Loucy (cell line): Measurements from ENCODE around the gene ARSA.
A peak's percentile ranks its signal among the peaks of the same experiment; 100 is the strongest.

Source experiments
- H2AFZ ChIP-seq: fragments of 200-600 bp; sonication (generic); 2 replicates; pipeline ENCODE4 v1.6.0; 2016; ENCODE audit warnings: antibody characterized with exemption, mild to moderate bottlenecking, low read length, moderate library complexity
- H3F3A ChIP-seq: fragments of 200-600 bp; 2 replicates; pipeline ENCODE4 v1.6.0; 2016; ENCODE audit warnings: antibody characterized with exemption, low read depth, mild to moderate bottlenecking
- H3K27me3 ChIP-seq: fragments of 200-600 bp; sonication (generic); 2 replicates; pipeline ENCODE4 v1.6.1; 2014; ENCODE audit warnings: low read length, mild to moderate bottlenecking; ENCODE audit not compliant: insufficient read depth, poor library complexity, severe bottlenecking
- H3K36me3 ChIP-seq: fragments of 200-600 bp; sonication (generic); 2 replicates; pipeline ENCODE4 v1.6.1; 2016; ENCODE audit warnings: low read length; ENCODE audit not compliant: insufficient read depth
- H3K4me1 ChIP-seq: fragments of 200-600 bp; sonication (generic); 2 replicates; pipeline ENCODE4 v1.5.1; 2014; ENCODE audit warnings: low read length, mild to moderate bottlenecking; ENCODE audit not compliant: insufficient read depth, poor library complexity, severe bottlenecking
- H3K4me2 ChIP-seq: fragments of 200-600 bp; sonication (generic); 2 replicates; pipeline ENCODE4 v1.6.0; 2014; ENCODE audit warnings: antibody characterized with exemption, low read length, low read depth, mild to moderate bottlenecking; ENCODE audit not compliant: poor library complexity, severe bottlenecking
- H3K4me3 ChIP-seq: fragments of 200-600 bp; sonication (generic); 2 replicates; pipeline ENCODE4 v1.5.1; 2014; ENCODE audit warnings: low read length, mild to moderate bottlenecking, mixed read lengths; ENCODE audit not compliant: poor library complexity, severe bottlenecking
- H3K79me2 ChIP-seq: fragments of 200-600 bp; sonication (generic); 2 replicates; pipeline ENCODE4 v1.6.1; 2014; ENCODE audit warnings: low read length; ENCODE audit not compliant: insufficient read depth
- H3K9ac ChIP-seq: fragments of 200-600 bp; sonication (generic); 2 replicates; pipeline ENCODE4 v1.6.0; 2014; ENCODE audit warnings: mild to moderate bottlenecking, low read depth, low read length, moderate library complexity; ENCODE audit not compliant: poor library complexity, severe bottlenecking
- H3K9me2 ChIP-seq: fragments of 200-600 bp; sonication (generic); replicated peaks from 2 replicates; pipeline ENCODE4 v1.6.1; 2016; ENCODE audit warnings: low read depth, low read length, mixed read lengths
- H3K9me3 ChIP-seq: fragments of 200-600 bp; sonication (generic); 2 replicates; pipeline ENCODE4 v1.6.1; 2014; ENCODE audit warnings: mild to moderate bottlenecking, antibody characterized with exemption, low read length, low read depth; ENCODE audit not compliant: insufficient read depth
- H4K20me1 ChIP-seq: fragments of 200-600 bp; sonication (generic); 2 replicates; pipeline ENCODE4 v1.6.0; 2014; ENCODE audit warnings: antibody characterized with exemption, low read length, mild to moderate bottlenecking; ENCODE audit not compliant: insufficient read depth, poor library complexity, severe bottlenecking
- EZH2phosphoT487 ChIP-seq: fragments of 200-600 bp; IDR thresholded peaks from 2 replicates; pipeline ENCODE4 v1.6.1; 2018; ENCODE audit warnings: antibody characterized with exemption, mild to moderate bottlenecking, moderate library complexity, borderline replicate concordance
- TF ChIP-seq, protein P1 (sequence below): fragments of 200-600 bp; sonication (generic); conservative IDR thresholded peaks from 2 replicates; pipeline ENCODE4 v1.5.1; 2014; ENCODE audit warnings: mild to moderate bottlenecking, antibody characterized with exemption, low read length

Gene ARSA

DNA sequence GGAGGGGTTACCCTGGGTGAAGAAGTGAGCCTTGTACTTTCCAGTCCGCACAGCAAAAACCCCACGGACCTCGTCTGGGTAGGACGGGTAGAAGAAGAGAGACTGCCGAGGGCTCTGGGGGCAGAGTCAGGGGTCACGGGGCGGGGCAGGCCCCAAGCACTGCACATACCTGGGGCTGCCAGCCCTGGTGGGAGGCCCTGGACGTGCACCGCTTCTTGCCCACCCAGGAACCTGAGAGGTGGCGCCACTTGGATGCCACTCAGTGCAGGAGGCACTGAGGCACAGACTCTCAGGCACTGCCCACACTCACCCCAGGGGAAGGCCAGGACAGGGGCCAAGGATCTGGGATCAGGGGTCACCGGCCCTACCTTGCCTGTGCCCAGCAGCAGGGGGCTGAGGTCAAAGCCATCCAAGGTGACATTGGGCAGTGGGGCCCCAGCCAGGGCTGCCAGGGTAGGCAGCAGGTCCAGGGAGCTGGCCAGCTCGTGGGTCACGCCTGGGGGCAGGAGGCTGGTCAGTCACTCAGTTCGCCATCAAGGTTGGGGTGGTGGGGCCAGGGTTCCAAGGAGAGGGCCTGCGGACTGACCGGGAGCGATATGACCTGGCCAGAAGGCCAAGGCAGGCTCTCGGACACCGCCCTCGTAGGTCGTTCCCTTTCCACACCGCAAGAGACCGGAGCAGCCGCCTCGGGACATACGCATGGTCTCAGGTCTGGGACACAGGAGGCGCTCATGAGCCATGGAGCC lies 2.2 kb downstream of the ARSA start:
- Histone ChIP-seq H3K79me2 (0 out of 2 replicates have a peak, but pooled peaks cover 7% of the 10 kb centered on the region), H3K4me3 (no peak overlapping the region), H3K36me3 (no peaks in the 10 kb centered on the region), H3K4me1 (peaks cover 40% of the 10 kb centered on the region), H3K9me2 (no peaks in the 10 kb centered on the region), H3K27me3 (no peaks in the 10 kb centered on the region), H3K9me3 (no peaks in the 10 kb centered on the region), H3F3A (0 out of 2 replicates have a peak, but pooled peaks cover 4% of the 10 kb centered on the region), H2AFZ (no peak overlapping the region), H3K9ac (no peak overlapping the region), H4K20me1 (no peaks in the 10 kb centered on the region), H3K4me2 (no peak overlapping the region)
- TF ChIP-seq EZH2phosphoT487: no peak
- TF ChIP-seq, protein P1, sequence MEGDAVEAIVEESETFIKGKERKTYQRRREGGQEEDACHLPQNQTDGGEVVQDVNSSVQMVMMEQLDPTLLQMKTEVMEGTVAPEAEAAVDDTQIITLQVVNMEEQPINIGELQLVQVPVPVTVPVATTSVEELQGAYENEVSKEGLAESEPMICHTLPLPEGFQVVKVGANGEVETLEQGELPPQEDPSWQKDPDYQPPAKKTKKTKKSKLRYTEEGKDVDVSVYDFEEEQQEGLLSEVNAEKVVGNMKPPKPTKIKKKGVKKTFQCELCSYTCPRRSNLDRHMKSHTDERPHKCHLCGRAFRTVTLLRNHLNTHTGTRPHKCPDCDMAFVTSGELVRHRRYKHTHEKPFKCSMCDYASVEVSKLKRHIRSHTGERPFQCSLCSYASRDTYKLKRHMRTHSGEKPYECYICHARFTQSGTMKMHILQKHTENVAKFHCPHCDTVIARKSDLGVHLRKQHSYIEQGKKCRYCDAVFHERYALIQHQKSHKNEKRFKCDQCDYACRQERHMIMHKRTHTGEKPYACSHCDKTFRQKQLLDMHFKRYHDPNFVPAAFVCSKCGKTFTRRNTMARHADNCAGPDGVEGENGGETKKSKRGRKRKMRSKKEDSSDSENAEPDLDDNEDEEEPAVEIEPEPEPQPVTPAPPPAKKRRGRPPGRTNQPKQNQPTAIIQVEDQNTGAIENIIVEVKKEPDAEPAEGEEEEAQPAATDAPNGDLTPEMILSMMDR: peak; percentile 43; the same call in 1 of the 2 replicates

DNA sequence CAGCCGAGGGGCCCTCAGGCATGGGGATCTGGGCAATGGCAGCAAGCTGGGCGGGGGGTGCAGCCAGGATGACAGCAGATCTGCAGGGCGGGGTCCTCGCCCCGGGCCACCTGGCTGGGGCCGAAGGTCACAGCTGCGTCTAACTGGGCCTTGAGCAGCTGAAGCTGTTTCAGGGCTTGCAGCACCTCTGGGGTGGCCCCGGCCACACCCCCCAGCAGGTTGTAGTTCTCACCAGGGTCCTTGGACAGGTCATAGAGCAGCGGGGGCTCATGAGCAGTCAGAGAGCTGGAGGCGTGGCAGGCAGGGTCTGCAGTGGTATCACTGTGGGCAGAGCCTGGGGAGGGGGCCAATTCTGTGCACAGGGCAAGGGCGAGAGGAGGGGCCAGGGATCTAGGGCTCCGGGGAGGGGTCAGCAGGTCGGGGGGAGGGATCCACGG lies 2.8 kb downstream of the ARSA start:
- H2AFZ ChIP-seq: no peak overlapping the region
- H3K9me3 ChIP-seq: no peaks in the 10 kb centered on the region
- H4K20me1 ChIP-seq: no peaks in the 10 kb centered on the region
- H3K79me2 ChIP-seq: 0 out of 2 replicates have a peak, but pooled peaks cover 7% of the 10 kb centered on the region
- H3K4me1 ChIP-seq: peaks cover 43% of the 10 kb centered on the region
- no peak overlapping the region for H3K4me3 ChIP-seq
- TF ChIP-seq, protein P1: no peak
- TF ChIP-seq EZH2phosphoT487: no peak
- no peaks in the 10 kb centered on the region for H3K27me3 ChIP-seq
- no peaks in the 10 kb centered on the region for H3K36me3 ChIP-seq
- H3F3A ChIP-seq: 0 out of 2 replicates have a peak, but pooled peaks cover 4% of the 10 kb centered on the region
- H3K9ac ChIP-seq: no peak overlapping the region
- H3K4me2 ChIP-seq: no peak overlapping the region
- no peaks in the 10 kb centered on the region for H3K9me2 ChIP-seq

DNA sequence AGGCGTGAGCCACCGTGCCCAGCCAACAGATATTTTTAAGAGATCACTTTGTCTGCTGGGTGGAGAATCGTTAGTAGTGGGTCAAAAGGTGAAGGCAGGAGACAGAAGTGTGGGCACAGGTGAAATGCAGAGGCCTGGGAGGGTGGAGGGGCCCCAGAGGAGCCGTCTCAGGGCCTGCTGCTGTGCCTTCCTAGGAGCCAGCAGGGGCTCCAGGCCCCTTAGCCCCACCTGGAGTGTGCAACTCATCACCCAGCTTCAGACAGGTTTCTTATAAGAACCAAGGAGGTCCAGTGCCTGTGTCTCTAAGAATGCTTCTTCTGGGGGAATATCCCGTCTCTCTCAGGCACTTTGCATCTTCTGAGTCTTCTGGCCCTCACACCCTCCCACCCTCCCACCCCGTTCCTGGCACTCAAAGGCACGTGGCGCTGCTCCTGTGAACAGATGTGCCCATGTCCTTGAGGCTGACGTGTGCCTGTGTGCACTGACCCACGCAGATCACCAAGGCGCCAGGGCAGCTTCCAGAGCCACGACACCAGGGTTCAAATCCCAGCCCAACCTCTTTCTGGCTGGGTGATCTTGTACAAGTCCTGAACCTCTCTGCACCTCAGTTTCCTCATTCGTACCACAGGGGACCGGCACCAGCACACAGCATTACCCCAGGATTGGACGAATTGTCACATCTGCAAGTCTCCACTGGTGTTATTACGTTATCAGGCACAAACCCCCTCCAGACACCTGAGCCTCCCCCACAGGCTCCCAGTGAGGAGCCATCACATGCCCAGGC lies 3.4 kb downstream of the ARSA start:
- no peak overlapping the region for H3K4me2 ChIP-seq
- no peaks in the 10 kb centered on the region for H4K20me1 ChIP-seq
- 0 out of 2 replicates have a peak, but pooled peaks cover 4% of the 10 kb centered on the region for H3F3A ChIP-seq
- H3K4me1 ChIP-seq: peaks cover 41% of the 10 kb centered on the region
- no peaks in the 10 kb centered on the region for H3K9me2 ChIP-seq
- H3K36me3 ChIP-seq: no peaks in the 10 kb centered on the region
- TF ChIP-seq, protein P1: no peak
- no peak for TF ChIP-seq EZH2phosphoT487
- H3K4me3 ChIP-seq: no peak overlapping the region
- no peaks in the 10 kb centered on the region for H3K9me3 ChIP-seq
- no peak overlapping the region for H2AFZ ChIP-seq
- no peaks in the 10 kb centered on the region for H3K27me3 ChIP-seq
- H3K79me2 ChIP-seq: 0 out of 2 replicates have a peak, but pooled peaks cover 7% of the 10 kb centered on the region
- H3K9ac ChIP-seq: no peak overlapping the region
